K562 (cell line): ENCODE results near the gene FCSK. TPM values are rescaled to one million over a fixed set of nuclear protein-coding genes. Genes with fewer than 3 reads are reported as not detected.

Source experiments
- BMI1 ChIP-seq: fragments of 150-350 bp; IDR thresholded peaks from 2 replicates; pipeline ENCODE4 v1.6.1; 2014; ENCODE audit warnings: low read length
- GTF2A2 ChIP-seq: IDR thresholded peaks from 2 replicates; pipeline ENCODE4 v1.6.1; 2016; ENCODE audit warnings: mild to moderate bottlenecking, missing genetic modification characterization, missing compliant biosample characterization
- KDM1A ChIP-seq, 2 experiments: fragments of 450-650 bp; IDR thresholded peaks; 2 replicates each; pipeline ENCODE4 v1.6.1; 2016; ENCODE audit warnings: mild to moderate bottlenecking in 2 of 2
- LARP7 ChIP-seq: fragments of 450-650 bp; IDR thresholded peaks from 2 replicates; pipeline ENCODE4 v1.6.1; 2016
- SMAD1 ChIP-seq: fragments of 150-350 bp; IDR thresholded peaks from 2 replicates; pipeline ENCODE4 v1.6.1; 2014; ENCODE audit warnings: low read length, low read depth; ENCODE audit not compliant: partially characterized antibody
- SMARCC2 ChIP-seq: fragments of 450-650 bp; IDR thresholded peaks from 2 replicates; pipeline ENCODE4 v1.6.1; 2017; ENCODE audit warnings: antibody characterized with exemption, moderate library complexity, mild to moderate bottlenecking, low read depth
- STAT5A ChIP-seq: IDR thresholded peaks from 2 replicates; pipeline ENCODE4 v1.6.1; 2012; ENCODE audit warnings: low read length, inconsistent platforms, borderline replicate concordance
- ZC3H4 ChIP-seq: sonication (generic); formaldehyde crosslinking; IDR thresholded peaks from 2 replicates; pipeline ENCODE4 v1.9.0; 2021; ENCODE audit warnings: missing genetic modification reagents, borderline replicate concordance
- ZNF140 ChIP-seq: fragments of 250-450 bp; sonication (Bioruptor Pico); IDR thresholded peaks from 2 replicates; pipeline ENCODE4 v1.8.0; 2021; ENCODE audit warnings: moderate library complexity, mild to moderate bottlenecking, inconsistent platforms
- ZNF165 ChIP-seq: fragments of 250-450 bp; sonication (Bioruptor Pico); IDR thresholded peaks from 2 replicates; pipeline ENCODE4 v1.4.0; 2020; ENCODE audit warnings: borderline replicate concordance
- ZNF324 ChIP-seq: fragments of 250-450 bp; sonication (Bioruptor Pico); IDR thresholded peaks from 2 replicates; pipeline ENCODE4 v1.4.0; 2020; ENCODE audit warnings: mild to moderate bottlenecking
- polyA plus RNA-seq, 8 experiments: library from polyadenylated mRNA; depleted of rRNA in 4 of 8; stranded (reverse) in 5 of 8; unstranded in 3 of 8; fragments of >200 nt; fragmentation: Nextera tagmentation in 2 of 8; fragmentation: Illumina TruSeq in 1 of 8; extraction: Ambion mirVana in 2 of 8; extraction: Trizol in 1 of 8; gene quantifications; 2 replicates each; pipeline versions ENCODE4 v1.2.1 to v1.2.3, GENCODE V29; 2011 to 2014; ENCODE audit warnings: inconsistent platforms in 1 of 8, missing spikeins in 1 of 8
- total RNA-seq, 7 experiments: library from RNA; depleted of rRNA in 6 of 7; stranded (reverse); fragments of >200 nt in 6 of 7; fragmentation: Illumina TruSeq in 2 of 7; extraction: Trizol in 2 of 7; gene quantifications; 2 replicates each; pipeline versions ENCODE4 v1.2.1 to v1.2.3, GENCODE V29; 2011 to 2021; ENCODE audit warnings: low replicate concordance in 1 of 7
- TF ChIP-seq, protein P1 (sequence below): fragments of 450-650 bp; IDR thresholded peaks from one replicate; pipeline ENCODE4 v1.6.1; 2018; ENCODE audit warnings: mild to moderate bottlenecking, moderate library complexity; ENCODE audit not compliant: partially characterized antibody
- TF ChIP-seq, protein P2 (sequence below), 2 experiments: IDR thresholded peaks; 2 replicates each; pipeline ENCODE4 v1.6.1; 2012; ENCODE audit warnings: improper control_type of control experiment in 2 of 2, low read depth in 2 of 2, low read length in 2 of 2, borderline replicate concordance in 1 of 2
- TF ChIP-seq, protein P3 (sequence below): fragments of 450-650 bp; formaldehyde crosslinking; IDR thresholded peaks from 2 replicates; pipeline ENCODE4 v1.4.0; 2020; ENCODE audit warnings: mild to moderate bottlenecking
- TF ChIP-seq, protein P4 (sequence below): fragments of 250-450 bp; sonication (Bioruptor Pico); IDR thresholded peaks from 2 replicates; pipeline ENCODE4 v1.5.0; 2021; ENCODE audit warnings: mild to moderate bottlenecking, borderline replicate concordance
- TF ChIP-seq, protein P5 (sequence below): fragments of 450-650 bp; IDR thresholded peaks from 2 replicates; pipeline ENCODE4 v1.6.1; 2016
- TF ChIP-seq, protein P6 (sequence below): fragments of 250-450 bp; sonication (Bioruptor Pico); IDR thresholded peaks from 2 replicates; pipeline ENCODE4 v1.8.0; 2022; ENCODE audit warnings: inconsistent platforms, mild to moderate bottlenecking, moderate library complexity, borderline replicate concordance

The FCSK gene
- total and polyA plus RNA-seq, 9 of the 15 experiments (the other 6 are each of a cell fraction or from before 2014, with no cell fraction given): 0.92 to 18.6 (median 8.3) TPM

- no peak for TF ChIP-seq BMI1
- TF ChIP-seq, protein P1, sequence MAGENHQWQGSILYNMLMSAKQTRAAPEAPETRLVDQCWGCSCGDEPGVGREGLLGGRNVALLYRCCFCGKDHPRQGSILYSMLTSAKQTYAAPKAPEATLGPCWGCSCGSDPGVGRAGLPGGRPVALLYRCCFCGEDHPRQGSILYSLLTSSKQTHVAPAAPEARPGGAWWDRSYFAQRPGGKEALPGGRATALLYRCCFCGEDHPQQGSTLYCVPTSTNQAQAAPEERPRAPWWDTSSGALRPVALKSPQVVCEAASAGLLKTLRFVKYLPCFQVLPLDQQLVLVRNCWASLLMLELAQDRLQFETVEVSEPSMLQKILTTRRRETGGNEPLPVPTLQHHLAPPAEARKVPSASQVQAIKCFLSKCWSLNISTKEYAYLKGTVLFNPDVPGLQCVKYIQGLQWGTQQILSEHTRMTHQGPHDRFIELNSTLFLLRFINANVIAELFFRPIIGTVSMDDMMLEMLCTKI: no peak
- TF ChIP-seq SMAD1: no peak
- TF ChIP-seq, protein P2, sequence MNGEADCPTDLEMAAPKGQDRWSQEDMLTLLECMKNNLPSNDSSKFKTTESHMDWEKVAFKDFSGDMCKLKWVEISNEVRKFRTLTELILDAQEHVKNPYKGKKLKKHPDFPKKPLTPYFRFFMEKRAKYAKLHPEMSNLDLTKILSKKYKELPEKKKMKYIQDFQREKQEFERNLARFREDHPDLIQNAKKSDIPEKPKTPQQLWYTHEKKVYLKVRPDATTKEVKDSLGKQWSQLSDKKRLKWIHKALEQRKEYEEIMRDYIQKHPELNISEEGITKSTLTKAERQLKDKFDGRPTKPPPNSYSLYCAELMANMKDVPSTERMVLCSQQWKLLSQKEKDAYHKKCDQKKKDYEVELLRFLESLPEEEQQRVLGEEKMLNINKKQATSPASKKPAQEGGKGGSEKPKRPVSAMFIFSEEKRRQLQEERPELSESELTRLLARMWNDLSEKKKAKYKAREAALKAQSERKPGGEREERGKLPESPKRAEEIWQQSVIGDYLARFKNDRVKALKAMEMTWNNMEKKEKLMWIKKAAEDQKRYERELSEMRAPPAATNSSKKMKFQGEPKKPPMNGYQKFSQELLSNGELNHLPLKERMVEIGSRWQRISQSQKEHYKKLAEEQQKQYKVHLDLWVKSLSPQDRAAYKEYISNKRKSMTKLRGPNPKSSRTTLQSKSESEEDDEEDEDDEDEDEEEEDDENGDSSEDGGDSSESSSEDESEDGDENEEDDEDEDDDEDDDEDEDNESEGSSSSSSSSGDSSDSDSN (IDR thresholded peaks at IDR 0.05; ENCODE audit: borderline replicate concordance in 1 of 2, low read depth in 2 of 2, low read length in 2 of 2): no peak; a peak in 2 of 4 replicates
- TF ChIP-seq ZNF165 (CRISPR knock-in tag): peak; percentile 75; the same call in 1 of the 2 replicates
- no peak for TF ChIP-seq STAT5A
- TF ChIP-seq, protein P3, sequence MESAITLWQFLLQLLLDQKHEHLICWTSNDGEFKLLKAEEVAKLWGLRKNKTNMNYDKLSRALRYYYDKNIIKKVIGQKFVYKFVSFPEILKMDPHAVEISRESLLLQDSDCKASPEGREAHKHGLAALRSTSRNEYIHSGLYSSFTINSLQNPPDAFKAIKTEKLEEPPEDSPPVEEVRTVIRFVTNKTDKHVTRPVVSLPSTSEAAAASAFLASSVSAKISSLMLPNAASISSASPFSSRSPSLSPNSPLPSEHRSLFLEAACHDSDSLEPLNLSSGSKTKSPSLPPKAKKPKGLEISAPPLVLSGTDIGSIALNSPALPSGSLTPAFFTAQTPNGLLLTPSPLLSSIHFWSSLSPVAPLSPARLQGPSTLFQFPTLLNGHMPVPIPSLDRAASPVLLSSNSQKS (CRISPR knock-in tag): no peak
- TF ChIP-seq, protein P4, sequence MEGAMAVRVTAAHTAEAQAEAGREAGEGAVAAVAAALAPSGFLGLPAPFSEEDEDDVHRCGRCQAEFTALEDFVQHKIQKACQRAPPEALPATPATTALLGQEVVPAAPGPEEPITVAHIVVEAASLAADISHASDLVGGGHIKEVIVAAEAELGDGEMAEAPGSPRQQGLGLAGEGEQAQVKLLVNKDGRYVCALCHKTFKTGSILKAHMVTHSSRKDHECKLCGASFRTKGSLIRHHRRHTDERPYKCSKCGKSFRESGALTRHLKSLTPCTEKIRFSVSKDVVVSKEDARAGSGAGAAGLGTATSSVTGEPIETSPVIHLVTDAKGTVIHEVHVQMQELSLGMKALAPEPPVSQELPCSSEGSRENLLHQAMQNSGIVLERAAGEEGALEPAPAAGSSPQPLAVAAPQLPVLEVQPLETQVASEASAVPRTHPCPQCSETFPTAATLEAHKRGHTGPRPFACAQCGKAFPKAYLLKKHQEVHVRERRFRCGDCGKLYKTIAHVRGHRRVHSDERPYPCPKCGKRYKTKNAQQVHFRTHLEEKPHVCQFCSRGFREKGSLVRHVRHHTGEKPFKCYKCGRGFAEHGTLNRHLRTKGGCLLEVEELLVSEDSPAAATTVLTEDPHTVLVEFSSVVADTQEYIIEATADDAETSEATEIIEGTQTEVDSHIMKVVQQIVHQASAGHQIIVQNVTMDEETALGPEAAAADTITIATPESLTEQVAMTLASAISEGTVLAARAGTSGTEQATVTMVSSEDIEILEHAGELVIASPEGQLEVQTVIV: no peak
- no peak for TF ChIP-seq KDM1A (IDR thresholded peaks at IDR 0.05)
- 0 out of 2 replicates have a peak, but pooled peaks have one; percentile 58 for TF ChIP-seq LARP7
- TF ChIP-seq GTF2A2: no peak
- no peak for TF ChIP-seq SMARCC2
- TF ChIP-seq, protein P5, sequence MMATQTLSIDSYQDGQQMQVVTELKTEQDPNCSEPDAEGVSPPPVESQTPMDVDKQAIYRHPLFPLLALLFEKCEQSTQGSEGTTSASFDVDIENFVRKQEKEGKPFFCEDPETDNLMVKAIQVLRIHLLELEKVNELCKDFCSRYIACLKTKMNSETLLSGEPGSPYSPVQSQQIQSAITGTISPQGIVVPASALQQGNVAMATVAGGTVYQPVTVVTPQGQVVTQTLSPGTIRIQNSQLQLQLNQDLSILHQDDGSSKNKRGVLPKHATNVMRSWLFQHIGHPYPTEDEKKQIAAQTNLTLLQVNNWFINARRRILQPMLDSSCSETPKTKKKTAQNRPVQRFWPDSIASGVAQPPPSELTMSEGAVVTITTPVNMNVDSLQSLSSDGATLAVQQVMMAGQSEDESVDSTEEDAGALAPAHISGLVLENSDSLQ: no peak
- no peak for TF ChIP-seq ZNF140
- no peak for TF ChIP-seq ZNF324 (CRISPR knock-in tag)
- TF ChIP-seq ZC3H4: no peak
- TF ChIP-seq, protein P6, sequence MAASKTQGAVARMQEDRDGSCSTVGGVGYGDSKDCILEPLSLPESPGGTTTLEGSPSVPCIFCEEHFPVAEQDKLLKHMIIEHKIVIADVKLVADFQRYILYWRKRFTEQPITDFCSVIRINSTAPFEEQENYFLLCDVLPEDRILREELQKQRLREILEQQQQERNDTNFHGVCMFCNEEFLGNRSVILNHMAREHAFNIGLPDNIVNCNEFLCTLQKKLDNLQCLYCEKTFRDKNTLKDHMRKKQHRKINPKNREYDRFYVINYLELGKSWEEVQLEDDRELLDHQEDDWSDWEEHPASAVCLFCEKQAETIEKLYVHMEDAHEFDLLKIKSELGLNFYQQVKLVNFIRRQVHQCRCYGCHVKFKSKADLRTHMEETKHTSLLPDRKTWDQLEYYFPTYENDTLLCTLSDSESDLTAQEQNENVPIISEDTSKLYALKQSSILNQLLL (CRISPR knock-in tag): no peak
These were observed 15.2 kb upstream of the FCSK start, which contains the start of gene ST3GAL2 (continued) for GRCh38 chr16:70438969-70439862.
